ENCODE measurements around the gene PHKB. TPM values are rescaled to one million over a fixed set of nuclear protein-coding genes. Genes with fewer than 3 reads are reported as not detected.

PHKB gene
- total RNA-seq, 1 donor = 104 TPM

GRCh38 chr16:47492428-47493377 is 31.6 kb downstream of the PHKB start:
- no peak overlapping the region for H3K4me3 ChIP-seq (ENCODE audit: low read depth, low read length)
- DNase-seq (ENCODE audit: low read depth) = peak; percentile 80
- no peak for TF ChIP-seq CTCF (IDR thresholded peaks at IDR 0.05; ENCODE audit: insufficient read depth, low read depth, low read length)

GRCh38 chr16:47493381-47494337 is 32.5 kb downstream of the PHKB start:
- DNase-seq (ENCODE audit: low read depth) = no peak
- no peak for TF ChIP-seq CTCF (IDR thresholded peaks at IDR 0.05; ENCODE audit: insufficient read depth, low read depth, low read length)
- no peak overlapping the region for H3K4me3 ChIP-seq (ENCODE audit: low read depth, low read length)

- no peak overlapping the region for H3K4me3 ChIP-seq (ENCODE audit: low read depth, low read length)
- no peak for DNase-seq (ENCODE audit: low read depth)
- TF ChIP-seq CTCF (IDR thresholded peaks at IDR 0.05; ENCODE audit: insufficient read depth, low read depth, low read length) = no peak
Observed at GRCh38 chr16:47499080-47499699, 38.1 kb downstream of the PHKB start.

GRCh38 chr16:47499700-47500264 is 38.7 kb downstream of the PHKB start:
- no peak for TF ChIP-seq CTCF (IDR thresholded peaks at IDR 0.05; ENCODE audit: insufficient read depth, low read depth, low read length)
- DNase-seq (ENCODE audit: low read depth) = no peak
- H3K4me3 ChIP-seq (ENCODE audit: low read depth, low read length) = no peak overlapping the region

- TF ChIP-seq CTCF (IDR thresholded peaks at IDR 0.05; ENCODE audit: insufficient read depth, low read depth, low read length) = no peak
- H3K4me3 ChIP-seq (ENCODE audit: low read depth, low read length) = no peak overlapping the region
Observed at GRCh38 chr16:47503936-47504335, 42.8 kb downstream of the PHKB start.

GRCh38 chr16:47504599-47504998 is 43.5 kb downstream of the PHKB start:
- H3K4me3 ChIP-seq (ENCODE audit: low read depth, low read length) = no peak overlapping the region
- DNase-seq (ENCODE audit: low read depth) = peak; percentile 59
- no peak for TF ChIP-seq CTCF (IDR thresholded peaks at IDR 0.05; ENCODE audit: insufficient read depth, low read depth, low read length)

More at GRCh38 chr16:47503936-47504335, 42.8 kb downstream of the PHKB start:
- no peak for DNase-seq (ENCODE audit: low read depth)
